ENCODE measurements around the gene AQP12B. TPM values are rescaled to one million over a fixed set of nuclear protein-coding genes. Genes with fewer than 3 reads are reported as not detected.

Gene AQP12B
- total and polyA plus RNA-seq, 2 of the 8 experiments (the other 6 are each of a cell fraction or from before 2014, with no cell fraction given), result not detected

DNA sequence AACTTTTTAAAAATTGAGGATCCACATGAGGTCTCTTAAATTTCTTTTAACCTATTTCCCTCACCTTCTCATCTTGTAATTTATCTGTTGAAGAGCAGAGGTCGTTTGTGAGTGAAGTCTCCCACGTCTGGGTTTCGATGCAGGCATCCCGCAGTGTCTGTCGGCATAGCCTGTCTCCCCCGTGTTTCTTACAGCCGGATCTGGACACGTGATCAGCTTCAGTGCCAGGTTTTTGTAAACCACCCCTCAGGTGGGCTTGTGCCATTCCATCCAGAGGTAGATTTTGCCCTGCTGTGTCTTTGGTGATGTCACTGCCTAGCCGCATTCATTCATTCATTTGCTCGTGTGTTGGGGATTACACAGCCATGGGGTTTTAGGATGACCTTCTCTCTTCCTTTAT lies 25.1 kb upstream of the AQP12B start:
- Histone ChIP-seq H3K4me2 (ENCODE audit: insufficient read depth in 1 of 2, low read depth in 2 of 2, low read length in 2 of 2) (no peak overlapping the region), H2BK120ac (replicated peaks; ENCODE audit: low read depth, low read length) (no peak overlapping the region), H3K36me3 (ENCODE audit: control insufficient read depth in 2 of 4, insufficient read depth in 4 of 4, low read length in 3 of 4) (no peaks in the 10 kb centered on the region), H3K79me2 (ENCODE audit: control insufficient read depth in 1 of 2, insufficient read depth in 2 of 2, low read length in 2 of 2) (no peaks in the 10 kb centered on the region), H3K18ac (ENCODE audit: extremely low read depth, low read length) (no peak overlapping the region), H4K20me1 (replicated peaks in 1 of 2; ENCODE audit: control insufficient read depth in 1 of 2, insufficient read depth in 2 of 2, low read length in 2 of 2) (peaks cover 0 to 1% of the 10 kb centered on the region in 2 experiments), H3K23ac (ENCODE audit: insufficient read length) (no peak overlapping the region), H2AK5ac (ENCODE audit: low read depth, low read length) (no peak overlapping the region), H3K14ac (ENCODE audit: insufficient read length) (no peak overlapping the region), H4K8ac (ENCODE audit: extremely low read depth, insufficient read depth, low read length) (no peak overlapping the region), H2BK15ac (ENCODE audit: low read length) (no peak overlapping the region), H3K56ac (replicated peaks; ENCODE audit: insufficient read length, low read depth, low read length) (no peak overlapping the region), H2BK5ac (ENCODE audit: low read depth, low read length) (no peak overlapping the region), H2BK12ac (ENCODE audit: low read depth, low read length) (no peak overlapping the region), H3K4me1 (replicated peaks in 1 of 4; ENCODE audit: control insufficient read depth in 3 of 4, insufficient read depth in 4 of 4, low read length in 3 of 4) (no peaks in the 10 kb centered on the region; a peak in 1 of 7 replicates), H3K23me2 (ENCODE audit: low read depth, low read length) (no peaks in the 10 kb centered on the region), H3K4ac (replicated peaks; ENCODE audit: insufficient read length, low read depth, low read length) (no peak overlapping the region), H3K4me3 (ENCODE audit: extremely low read depth in 1 of 4, insufficient read depth in 2 of 4, low read depth in 3 of 4, low read length in 4 of 4) (no peak overlapping the region), H3K9me3 (ENCODE audit: insufficient read depth in 2 of 2, low read depth in 1 of 2, low read length in 1 of 2) (no peaks in the 10 kb centered on the region), H3K9ac (replicated peaks in 1 of 4; ENCODE audit: extremely low read depth in 1 of 4, low read depth in 3 of 4, low read length in 3 of 4) (no peak overlapping the region), H3K27ac (ENCODE audit: low read depth, low read length) (no peak overlapping the region), H3K27me3 (replicated peaks in 1 of 4; ENCODE audit: control insufficient read depth in 3 of 4, extremely low read depth in 1 of 4, insufficient read depth in 3 of 4, low read length in 3 of 4) (no peaks in the 10 kb centered on the region), H2BK20ac (ENCODE audit: low read length) (no peak overlapping the region), H4K5ac (ENCODE audit: insufficient read length, low read depth, low read length) (no peak overlapping the region), H4K91ac (replicated peaks; ENCODE audit: insufficient read length, low read length) (no peak overlapping the region), H2AFZ (ENCODE audit: low read length) (no peak overlapping the region), H3K79me1 (ENCODE audit: low read depth, low read length) (no peaks in the 10 kb centered on the region)
- FAIRE-seq (no peak), DNase-seq (ENCODE audit: low read depth in 1 of 2, low spot score in 2 of 2) (no peak)
- POLR2A ChIA-PET (ENCODE audit: partially characterized antibody), result interaction anchor here (1.4 kb wide), 1 partner anchor 14 kb away, joined by 4 read pairs; no protein-coding TSS in a partner anchor
- CTCF ChIA-PET (ENCODE audit: partially characterized antibody), result interaction anchor here (0.9 to 1.2 kb wide), 3 partner anchors 13 to 59 kb away, joined by 3 read pairs; no protein-coding TSS in a partner anchor
- WGBS, 2 experiments (ENCODE audit: extremely low coverage in 1 of 2, insufficient coverage in 1 of 2, insufficient read length in 1 of 2, insufficient replicate concordance in 2 of 2, low coverage in 1 of 2, low lambda C conversion rate in 2 of 2, missing lambda C conversion rate in 1 of 2), result 71% methylated on average over 10 of the region's 10 CpGs; no CpG with 5 or more reads in 1 of the 2 experiments
- TF ChIP-seq RFX5 (IDR thresholded peaks at IDR 0.05; ENCODE audit: borderline replicate concordance, low read depth, low read length) (no peak), ASH2L (IDR thresholded peaks at IDR 0.05; ENCODE audit: low read length) (no peak), SP2 (IDR thresholded peaks at IDR 0.05; ENCODE audit: low read length) (no peak), FOSL1 (IDR thresholded peaks at IDR 0.05; ENCODE audit: insufficient read depth, low read depth, low read length) (no peak), SIX5 (IDR thresholded peaks at IDR 0.05; ENCODE audit: low read depth, low read length) (no peak), CTBP2 (IDR thresholded peaks at IDR 0.05; ENCODE audit: borderline replicate concordance, insufficient read depth, insufficient read length, low read length) (no peak), PHF8 (conservative IDR thresholded peaks at IDR 0.05; ENCODE audit: low read depth, low read length) (no peak), CHD2 (IDR thresholded peaks at IDR 0.05; ENCODE audit: low read length) (no peak), YY1 (IDR thresholded peaks at IDR 0.05; ENCODE audit: low read depth, low read length) (no peak), CHD1 (IDR thresholded peaks at IDR 0.05; ENCODE audit: low read depth, low read length) (no peak)
- TF ChIP-seq, protein P1, sequence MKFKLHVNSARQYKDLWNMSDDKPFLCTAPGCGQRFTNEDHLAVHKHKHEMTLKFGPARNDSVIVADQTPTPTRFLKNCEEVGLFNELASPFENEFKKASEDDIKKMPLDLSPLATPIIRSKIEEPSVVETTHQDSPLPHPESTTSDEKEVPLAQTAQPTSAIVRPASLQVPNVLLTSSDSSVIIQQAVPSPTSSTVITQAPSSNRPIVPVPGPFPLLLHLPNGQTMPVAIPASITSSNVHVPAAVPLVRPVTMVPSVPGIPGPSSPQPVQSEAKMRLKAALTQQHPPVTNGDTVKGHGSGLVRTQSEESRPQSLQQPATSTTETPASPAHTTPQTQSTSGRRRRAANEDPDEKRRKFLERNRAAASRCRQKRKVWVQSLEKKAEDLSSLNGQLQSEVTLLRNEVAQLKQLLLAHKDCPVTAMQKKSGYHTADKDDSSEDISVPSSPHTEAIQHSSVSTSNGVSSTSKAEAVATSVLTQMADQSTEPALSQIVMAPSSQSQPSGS (IDR thresholded peaks at IDR 0.05; ENCODE audit: low read length), result no peak
